ENCODE measurements around the gene VGLL4.

DNA sequence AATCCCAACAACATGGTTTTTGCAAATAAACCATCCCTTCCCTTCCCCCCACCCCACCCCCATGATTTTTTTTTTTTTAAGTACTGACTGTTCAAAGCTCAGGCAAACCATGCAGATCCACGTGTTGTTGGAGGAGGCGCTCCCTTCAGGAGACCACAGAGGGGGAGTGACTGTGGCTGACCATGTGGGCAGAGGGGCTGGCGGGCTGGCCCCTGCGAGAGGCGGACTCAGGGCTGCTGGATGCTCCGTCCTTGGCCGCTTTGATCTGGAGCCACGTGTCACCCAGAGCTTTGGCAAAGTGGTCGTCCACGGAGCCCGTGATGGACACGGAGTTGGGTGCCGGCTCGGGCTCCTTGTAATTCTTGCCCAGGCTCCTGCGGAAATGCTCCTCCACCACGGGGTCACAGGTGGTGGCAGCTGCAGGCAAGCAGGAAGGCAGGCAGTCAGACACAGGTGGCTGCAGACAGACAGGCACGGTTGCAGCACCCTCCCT is 85.3 kb downstream of the VGLL4 start:
- TF ChIP-seq FOXM1 (IDR thresholded peaks at IDR 0.05; ENCODE audit: borderline replicate concordance) (no peak), SP1 (IDR thresholded peaks at IDR 0.05) (no peak)
